SIG-M5 treated with dmso at 0.1 percent for 504 hours (cell line): Measurements from ENCODE around the gene FOLR3.
"Not testable (repeated sequence)": the region's sequence is repeated elsewhere in the genome, so short reads cannot be mapped to it uniquely, and the experiment has no call there.

Experiments
- DNase-seq: peaks from one replicate; lab custom pipeline; 2025; ENCODE audit not compliant: unreplicated experiment; lab: John Stamatoyannopoulos, UW

Gene FOLR3

DNA sequence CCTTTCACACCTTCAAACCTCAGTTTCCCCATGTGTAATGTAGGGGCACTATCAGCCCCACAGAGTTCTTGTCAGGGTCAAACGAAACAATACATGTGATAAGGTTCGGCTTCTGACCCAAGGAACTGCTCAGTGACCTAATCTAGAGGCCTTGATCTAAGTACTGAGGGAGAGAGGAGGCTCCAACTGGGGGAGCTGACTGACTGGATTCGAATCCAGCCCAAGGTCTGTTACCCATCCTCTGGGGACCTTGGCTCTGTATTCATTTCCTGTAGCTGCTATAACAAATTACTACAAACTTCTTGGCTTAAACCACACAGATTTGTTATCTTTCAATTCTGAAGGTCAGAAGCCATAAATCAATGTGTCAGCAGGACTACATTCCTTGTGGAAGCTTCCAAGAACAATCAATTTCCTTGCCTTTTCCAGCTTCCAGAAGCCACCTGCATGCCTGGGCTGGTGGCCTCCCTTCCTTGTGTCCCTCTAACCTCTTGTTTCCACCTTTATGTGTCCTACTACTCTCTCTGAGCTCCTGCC is 12.3 kb upstream of the FOLR3 start:
- no peak for DNase-seq

DNA sequence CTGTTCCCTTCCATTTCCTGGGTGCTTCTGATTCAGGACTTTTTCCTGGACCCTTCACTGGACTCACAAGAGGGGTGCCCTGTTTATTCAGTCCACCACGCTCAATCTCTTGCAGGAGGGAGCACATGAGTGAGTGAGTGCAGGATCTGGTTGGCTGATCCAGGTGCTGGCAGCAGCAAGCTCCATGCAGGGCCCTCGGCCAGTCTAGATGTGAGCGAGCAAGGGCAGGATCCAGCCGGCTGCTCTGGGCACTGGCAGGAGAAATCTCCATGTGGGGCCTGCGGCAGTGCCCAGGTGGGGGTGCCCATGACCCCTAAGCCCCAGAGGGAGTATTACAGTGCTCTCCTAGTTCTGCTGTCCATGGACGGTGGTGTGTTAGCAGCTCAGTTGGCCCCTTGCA is 11.5 kb upstream of the FOLR3 start:
- no peak for DNase-seq

DNA sequence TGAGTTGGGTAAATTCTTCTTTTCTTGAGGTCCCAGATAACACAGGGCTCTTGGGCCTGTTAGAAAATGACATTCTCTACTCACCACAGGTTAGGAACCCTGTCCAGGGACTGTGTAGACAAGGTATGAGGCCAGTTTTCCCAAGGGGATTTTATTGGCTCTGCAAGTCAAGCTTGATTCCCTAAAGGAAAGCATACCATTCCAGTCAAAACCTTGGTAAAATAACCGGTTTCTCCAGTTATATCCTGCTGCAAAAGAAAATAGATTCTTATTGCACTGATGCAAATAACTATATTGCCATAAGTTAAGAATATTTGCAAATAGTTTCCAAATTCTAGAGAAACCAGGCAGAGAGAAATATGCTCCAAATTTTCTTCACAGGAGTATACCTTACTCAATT is 9.6 kb upstream of the FOLR3 start:
- no peak for DNase-seq

DNA sequence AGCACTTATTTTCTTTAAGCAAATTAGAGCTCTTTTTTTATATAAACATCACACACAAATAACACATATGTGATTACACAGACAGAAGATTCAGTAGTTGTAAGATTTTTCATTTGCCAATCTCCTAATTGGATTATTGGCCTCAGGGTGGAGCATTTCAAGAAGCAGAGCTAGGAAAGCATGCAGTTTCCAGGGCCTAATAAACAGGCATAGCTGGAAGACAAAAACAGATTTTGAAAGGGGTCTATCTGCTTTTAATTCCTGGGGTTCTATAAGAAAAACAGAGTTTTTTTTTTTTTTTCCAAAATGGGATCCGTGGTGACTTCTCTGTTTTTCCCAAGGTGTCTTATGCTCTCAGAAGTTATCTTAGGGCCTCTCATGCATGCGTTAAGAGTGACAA is 7.6 kb upstream of the FOLR3 start:
- no peak for DNase-seq

DNA sequence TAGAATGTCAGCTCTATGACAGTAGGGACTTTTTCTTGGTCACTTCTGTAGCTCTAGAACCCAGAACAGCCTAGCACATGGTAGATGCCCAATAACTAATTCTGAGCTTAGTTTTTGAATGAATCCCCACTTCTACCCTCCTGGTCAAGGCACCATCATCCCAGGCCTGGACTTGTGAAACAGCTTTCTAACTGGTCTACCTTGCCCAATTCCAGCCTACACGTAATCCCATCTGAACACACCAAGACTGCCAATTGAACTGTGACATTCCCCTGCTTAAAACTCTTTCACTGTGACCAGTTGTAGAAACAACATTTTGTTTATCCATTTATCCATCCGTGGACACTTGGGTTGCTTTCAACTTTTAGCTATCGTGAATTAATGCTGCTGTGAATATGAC is 6.1 kb upstream of the FOLR3 start:
- no peak for DNase-seq

DNA sequence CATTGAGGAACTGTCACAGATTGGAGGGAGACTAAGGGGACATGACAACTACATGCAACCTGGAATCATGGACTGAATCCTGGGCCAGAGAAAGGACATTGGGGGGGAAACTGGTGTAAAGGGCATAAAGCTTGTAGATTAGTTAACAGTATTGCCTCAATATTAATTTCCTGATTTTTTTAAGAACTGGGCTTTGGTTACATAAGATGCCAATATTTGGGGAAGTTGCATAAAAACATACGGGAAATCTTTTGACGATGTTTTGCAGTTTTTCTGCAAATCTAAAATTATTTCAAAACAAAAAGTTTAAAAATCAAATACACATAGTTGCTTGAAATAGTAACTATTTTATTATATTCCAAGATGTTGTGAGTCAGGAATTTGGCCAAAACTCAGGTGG is 2.9 kb upstream of the FOLR3 start:
- DNase-seq, result peak; percentile 8

DNA sequence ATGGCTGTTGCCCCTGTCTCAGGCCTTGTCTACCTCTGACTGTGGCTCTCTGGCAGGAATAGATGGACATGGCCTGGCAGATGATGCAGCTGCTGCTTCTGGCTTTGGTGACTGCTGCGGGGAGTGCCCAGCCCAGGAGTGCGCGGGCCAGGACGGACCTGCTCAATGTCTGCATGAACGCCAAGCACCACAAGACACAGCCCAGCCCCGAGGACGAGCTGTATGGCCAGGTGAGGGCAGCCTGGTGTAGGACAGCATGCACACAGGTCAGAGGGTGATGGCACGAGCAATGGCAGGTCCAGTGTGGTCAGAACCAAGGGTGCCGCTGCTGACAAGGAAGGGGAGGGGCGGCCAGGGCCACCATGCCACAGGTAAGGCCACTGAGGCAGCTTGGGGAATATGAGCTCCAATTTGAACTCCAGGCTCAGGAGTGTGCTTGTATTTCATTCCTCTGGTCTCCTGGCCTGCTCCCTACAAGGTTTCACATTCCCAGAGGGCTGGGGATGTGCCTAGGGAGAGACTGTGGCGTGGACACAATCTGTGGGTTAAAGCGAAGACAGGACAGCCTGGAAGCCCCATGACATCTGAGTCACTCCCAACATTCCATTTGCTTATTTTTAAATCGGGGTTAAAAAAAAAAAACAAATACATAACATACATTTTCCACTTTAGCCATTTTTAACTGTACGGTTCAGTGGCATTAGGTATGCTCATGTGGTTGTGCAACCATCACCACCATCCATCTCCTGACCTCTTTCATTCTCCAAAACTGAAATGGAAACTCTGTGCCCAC is 562 bp downstream of the FOLR3 start:
- DNase-seq, result no peak

DNA sequence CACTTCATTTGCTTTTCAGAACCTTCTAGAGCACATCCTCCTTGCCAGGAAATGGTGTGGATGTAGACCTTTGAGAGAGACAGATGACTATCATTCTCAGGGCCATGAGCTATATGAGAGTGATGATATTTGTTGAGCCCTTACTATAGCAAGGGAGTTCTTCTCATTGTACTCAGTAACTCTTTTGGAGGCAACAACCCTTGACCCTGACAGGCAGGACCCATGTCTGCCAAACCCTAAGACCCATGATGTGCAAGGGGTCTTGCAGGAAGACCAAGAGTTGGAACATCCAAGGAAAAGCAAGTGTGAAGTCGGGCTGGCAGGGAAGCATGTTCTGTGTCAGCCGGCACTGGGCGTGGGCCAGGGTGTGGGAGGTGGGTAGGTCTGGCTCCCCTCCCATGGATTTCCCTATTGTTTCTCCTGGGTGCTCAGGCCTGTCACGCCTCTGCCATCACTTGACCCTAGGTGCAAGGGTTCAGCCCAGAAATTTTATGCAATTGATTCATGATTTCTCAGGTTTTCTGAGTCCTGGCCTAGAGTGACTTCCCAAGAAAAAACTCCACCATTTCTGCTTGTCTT is 1.2 kb downstream of the FOLR3 start:
- no peak for DNase-seq

DNA sequence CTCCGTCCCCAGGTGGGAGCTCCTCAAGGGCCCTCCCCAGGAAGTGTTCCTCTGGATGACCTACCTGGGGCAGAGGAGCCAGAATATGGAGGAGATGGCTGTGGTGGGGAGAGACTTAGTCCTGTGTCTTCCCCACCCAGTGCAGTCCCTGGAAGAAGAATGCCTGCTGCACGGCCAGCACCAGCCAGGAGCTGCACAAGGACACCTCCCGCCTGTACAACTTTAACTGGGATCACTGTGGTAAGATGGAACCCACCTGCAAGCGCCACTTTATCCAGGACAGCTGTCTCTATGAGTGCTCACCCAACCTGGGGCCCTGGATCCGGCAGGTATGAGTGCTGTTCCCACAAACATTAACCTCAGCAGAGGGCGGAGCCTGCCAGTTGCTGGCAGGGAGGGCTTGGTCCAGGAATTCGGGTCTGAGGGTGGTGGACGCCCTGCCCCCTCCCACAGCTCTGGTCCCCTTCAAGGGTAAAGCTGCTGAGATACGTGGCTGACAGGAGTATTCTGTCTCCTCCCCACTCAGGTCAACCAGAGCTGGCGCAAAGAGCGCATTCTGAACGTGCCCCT is 3.4 kb downstream of the FOLR3 start:
- DNase-seq, result no peak

DNA sequence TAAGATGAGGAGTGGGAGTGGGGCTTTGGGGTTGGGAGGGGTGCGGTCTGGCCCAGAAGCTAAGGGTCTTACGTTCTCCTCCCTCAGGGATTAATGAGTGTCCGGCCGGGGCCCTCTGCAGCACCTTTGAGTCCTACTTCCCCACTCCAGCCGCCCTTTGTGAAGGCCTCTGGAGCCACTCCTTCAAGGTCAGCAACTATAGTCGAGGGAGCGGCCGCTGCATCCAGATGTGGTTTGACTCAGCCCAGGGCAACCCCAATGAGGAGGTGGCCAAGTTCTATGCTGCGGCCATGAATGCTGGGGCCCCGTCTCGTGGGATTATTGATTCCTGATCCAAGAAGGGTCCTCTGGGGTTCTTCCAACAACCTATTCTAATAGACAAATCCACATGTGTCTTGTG is 4.0 kb downstream of the FOLR3 start:
- DNase-seq, result no peak

DNA sequence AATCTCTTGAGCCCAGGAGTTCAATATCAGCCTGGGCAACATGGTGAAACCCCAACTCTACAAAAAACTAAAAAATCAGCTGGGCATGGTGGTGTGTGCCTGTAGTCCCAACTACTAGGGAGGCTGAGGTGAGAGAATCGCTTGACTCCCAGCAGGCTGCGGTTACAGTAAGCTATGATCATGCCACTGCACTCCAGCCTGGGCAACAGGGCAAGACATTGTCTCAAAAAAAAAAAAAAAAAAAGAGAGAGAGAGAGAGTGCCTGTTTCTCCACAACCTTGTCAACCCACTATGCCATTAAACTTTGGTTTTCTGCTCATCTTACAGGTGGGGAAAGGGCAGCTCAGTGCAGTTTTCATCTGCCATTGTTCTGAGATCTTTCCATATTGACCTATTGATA is 5.1 kb downstream of the FOLR3 start:
- DNase-seq, result no peak

DNA sequence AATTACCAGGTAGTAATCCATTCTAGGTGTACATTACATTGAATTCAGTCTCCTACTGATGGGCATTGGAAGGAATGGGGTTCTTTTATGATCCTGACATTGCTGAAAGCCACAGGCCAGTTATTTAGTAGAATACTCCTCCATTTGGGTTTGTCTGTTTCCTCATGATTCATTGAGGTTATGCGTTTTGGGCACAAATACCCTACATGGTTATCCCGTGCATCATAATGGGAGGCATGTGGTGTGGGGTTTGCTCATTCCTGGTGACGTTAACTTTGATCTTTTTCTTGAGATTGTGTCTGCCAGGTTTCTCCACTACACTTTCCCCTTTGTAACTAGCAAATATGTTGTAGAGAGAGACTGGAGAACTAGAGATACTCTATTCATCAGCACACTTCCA is 5.5 kb downstream of the FOLR3 start:
- DNase-seq, result no peak

DNA sequence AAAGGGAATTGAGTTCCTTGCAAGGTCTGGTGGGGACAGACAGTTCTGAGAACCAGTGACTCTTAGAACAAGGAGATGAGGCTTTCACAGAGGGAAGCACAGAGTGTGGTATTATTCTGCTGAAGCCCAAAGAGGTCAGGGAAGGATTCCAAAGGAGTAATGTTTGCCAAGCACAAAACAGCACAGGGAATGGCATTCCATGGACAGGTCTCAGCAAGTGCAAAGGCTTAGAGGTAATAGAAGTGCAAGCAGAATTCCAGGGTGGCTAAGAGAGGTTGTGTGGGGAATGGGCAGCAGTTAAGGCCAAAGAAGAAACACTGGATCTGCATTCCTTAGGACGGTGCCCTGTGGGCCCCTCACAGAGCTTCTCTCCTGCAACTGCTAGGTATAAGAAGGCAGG is 6.6 kb downstream of the FOLR3 start:
- DNase-seq, result not testable (repeated sequence)

DNA sequence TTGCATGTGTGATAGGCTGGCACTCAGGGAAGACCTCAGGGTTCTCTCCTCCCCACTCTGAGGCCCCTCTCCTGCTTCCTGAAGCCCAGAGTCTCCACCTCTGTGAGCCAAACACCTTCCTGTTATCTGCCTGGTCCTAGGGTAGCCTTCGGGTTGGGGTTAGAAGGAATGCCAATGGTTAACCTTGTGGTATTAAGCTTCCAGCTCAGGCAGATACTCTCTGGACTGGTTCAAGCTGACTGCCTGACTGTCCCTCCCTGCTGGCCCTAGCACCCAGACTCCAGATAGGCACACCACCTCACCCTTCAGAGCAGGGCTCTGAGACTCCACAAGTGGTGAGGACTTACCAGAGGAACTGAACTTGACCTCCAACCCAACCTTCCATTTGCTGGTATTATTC is 7.0 kb downstream of the FOLR3 start:
- DNase-seq, result not testable (repeated sequence)

DNA sequence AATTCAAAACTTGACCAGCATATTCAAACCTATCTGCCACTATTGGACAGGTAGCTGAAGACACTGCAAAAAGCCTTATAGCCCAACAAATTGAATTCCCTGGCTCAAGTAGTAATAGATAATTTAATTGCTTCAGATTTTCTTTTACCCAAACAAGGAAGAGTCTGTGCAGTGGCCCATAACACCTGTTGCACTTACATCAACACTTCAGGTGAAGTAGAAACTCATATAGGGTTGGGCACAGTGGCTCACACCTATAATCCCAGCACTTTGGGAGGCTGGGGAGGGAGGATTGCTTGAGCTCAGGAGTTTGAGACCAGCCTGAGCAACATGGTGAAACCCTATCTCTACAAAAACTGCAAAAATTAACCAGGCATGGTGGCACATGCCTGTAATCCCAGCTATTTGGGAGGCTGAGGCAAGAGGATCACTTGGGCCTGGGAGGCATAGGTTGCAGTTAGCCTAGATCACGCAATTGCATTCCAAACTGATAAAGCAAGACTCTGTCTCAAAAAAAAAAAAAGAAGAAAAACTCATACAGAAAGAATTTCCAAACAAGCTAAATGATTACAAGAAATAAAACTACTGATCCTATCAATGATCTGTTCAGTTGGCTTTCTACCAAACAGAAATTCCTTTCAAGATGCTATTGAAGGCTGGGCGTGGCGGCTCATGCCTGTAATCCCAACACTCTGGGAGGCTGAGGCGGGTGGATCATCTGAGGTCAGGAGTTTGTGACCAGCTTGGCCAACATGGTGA is 9.5 kb downstream of the FOLR3 start:
- no peak for DNase-seq

DNA sequence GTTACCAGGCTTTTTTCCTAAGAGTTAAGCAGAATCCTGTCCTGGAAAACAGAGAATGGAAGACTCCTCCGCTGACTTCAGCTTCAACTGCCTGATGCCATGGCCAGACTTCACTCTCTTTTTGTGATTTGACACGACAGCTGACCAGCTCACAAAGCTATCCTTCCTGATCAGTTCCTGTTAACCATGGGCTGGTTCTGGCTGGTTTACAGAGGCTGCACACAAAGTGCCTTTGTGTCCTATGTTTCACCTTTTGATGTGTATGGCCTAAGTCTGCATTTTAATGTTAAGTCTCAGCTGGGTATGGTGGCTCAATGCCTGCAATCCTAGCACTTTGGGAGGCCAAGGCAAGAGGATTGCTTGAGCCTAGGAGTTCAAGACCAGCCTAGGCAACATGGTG is 11.1 kb downstream of the FOLR3 start:
- DNase-seq, result no peak

DNA sequence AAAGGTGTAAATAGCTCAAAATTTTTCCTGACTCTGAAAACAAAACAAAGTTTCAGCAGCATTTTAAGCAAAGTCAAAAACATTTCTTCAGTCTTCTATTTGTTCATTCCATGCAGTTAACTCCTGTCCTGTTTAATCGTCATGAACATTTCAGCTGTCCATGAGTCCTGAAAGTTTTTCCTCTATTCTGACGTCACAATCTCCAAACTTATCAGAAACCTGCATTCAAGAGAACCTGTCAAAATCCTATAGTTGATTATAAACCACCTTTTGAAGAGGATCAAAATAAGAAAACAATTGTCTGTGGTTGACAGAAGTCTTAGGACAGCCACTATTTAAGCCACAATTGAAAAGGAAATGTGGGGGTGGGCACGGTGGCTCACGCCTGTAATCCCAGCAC is 15.4 kb downstream of the FOLR3 start:
- no peak for DNase-seq

DNA sequence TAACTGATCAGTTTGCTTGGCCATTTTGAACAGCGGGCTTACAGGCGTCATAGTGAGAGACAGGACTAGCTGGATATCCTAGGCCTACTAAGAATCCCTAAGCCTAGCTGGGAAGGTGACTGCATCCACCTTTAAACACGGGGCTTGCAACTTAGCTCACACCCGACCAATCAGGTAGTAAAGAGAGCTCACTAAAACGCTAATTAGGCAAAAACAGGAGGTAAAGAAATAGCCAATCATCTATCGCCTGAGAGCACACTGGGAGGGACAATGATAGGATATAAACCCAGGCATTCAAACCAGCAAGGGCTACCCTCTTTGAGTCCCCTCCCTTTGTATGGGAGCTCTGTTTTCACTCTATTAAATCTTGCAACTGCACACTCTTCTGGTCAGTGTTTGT is 18.3 kb downstream of the FOLR3 start:
- not testable (repeated sequence) for DNase-seq

DNA sequence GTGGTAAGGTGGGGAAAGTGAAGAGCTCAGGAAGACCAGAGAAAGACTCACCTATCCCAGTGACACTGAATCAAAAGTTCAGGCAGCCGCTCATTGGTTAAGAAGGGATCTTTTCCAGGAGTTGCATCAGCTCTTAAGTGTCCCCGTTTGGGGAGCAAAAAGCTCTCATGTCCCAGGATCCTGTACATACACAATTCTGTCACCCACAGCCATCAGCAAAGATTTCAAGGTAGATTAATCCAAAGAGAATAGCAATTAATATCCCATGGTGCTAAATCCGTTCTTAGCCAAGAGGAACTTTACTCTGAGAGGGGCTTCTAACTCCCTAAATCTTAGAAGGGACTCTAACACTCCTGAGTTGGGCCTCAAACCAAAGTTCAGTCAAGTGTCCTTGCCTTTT is 19.3 kb downstream of the FOLR3 start:
- no peak for DNase-seq

DNA sequence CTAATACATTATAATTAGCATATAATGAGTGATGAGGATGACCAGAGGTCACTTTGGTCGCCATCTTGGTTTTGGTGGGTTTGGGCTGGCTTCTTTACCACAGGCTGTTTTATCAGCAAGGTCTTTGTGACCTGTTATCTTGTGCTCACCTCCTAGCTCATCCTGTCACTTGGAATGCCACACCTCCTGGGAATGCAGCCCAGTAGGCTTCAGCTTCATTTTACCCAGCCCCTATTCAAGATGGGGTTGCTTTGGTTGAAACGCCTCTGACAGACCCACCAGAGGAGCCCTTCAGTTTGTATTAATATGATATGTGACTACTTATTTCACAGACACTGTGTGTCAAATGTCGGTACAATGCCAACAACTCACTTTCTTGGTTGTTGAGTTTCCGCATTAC is 20.2 kb downstream of the FOLR3 start:
- no peak for DNase-seq

DNA sequence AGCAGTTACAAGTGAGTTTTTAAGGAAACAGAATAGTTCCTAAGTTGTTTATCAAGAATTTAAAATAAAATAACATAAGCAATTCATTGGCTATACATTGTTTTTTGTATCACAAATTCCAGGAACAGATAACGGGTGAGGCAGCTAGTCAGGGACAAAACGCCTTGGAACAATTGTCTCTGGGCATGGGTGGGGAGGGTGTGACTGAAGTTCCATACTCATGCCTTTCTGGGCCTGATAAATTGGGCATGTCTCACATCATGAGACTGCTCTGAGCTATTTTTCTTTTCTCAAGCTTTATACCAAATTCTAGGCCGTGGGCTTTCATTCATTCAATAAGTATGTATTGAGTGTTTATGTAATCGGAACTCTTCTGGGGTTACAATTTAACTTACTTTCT is 21.6 kb downstream of the FOLR3 start:
- no peak for DNase-seq

DNA sequence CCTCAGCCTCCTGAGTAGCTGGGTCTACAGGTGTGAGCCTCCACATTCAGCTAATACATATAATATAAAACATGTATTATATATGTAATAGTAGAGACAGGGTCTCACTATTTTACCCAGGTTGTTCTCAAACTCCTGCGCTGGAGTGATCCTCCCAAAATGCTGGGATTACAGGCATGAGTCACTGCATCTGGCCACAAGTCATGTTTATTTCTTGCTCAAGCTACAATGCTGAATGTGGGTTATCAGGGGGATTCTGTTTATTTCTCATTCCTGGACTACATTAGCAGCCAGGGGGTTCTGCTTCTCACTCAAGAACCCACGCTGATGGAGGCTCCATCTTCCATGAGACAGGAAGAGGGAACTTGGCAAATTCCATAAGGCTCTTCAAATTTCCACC is 24.8 kb downstream of the FOLR3 start:
- no peak for DNase-seq
